ENCODE results near the gene DMD.

The DMD gene

GRCh38 chrX:33132569-33132968 is 78.8 kb downstream of the DMD start:
- H3K4me2 ChIP-seq (ENCODE audit: low read length) = no peak overlapping the region
- H3K4me3 ChIP-seq (ENCODE audit: low read length) = no peak overlapping the region
- no peak overlapping the region for H2AFZ ChIP-seq (ENCODE audit: low read depth, low read length)
- no peak overlapping the region for H3K9ac ChIP-seq (ENCODE audit: low read length)
- H4K20me1 ChIP-seq (ENCODE audit: insufficient read depth, low read length) = no peaks in the 10 kb centered on the region
- H3K36me3 ChIP-seq (replicated peaks; ENCODE audit: low read depth, low read length) = peaks cover 5% of the 10 kb centered on the region
- peaks cover 28% of the 10 kb centered on the region for H3K4me1 ChIP-seq (ENCODE audit: low read length)
- H3K27ac ChIP-seq (ENCODE audit: low read length) = no peak overlapping the region
- TF ChIP-seq EZH2phosphoT487 (IDR thresholded peaks at IDR 0.05; ENCODE audit: low read depth) (no peak), CTCF (IDR thresholded peaks at IDR 0.05; ENCODE audit: low read depth, low read length) (no peak)
- peaks cover 4% of the 10 kb centered on the region; the same call in 1 of the 2 replicates for H3K9me3 ChIP-seq (ENCODE audit: insufficient read depth, low read length)
- no peaks in the 10 kb centered on the region for H3K27me3 ChIP-seq (ENCODE audit: low read depth, low read length)
- no peaks in the 10 kb centered on the region for H3K79me2 ChIP-seq (ENCODE audit: low read length)

- Histone ChIP-seq H3K27me3 (ENCODE audit: low read depth, low read length) (no peaks in the 10 kb centered on the region), H3K4me1 (ENCODE audit: low read length) (peaks cover 18% of the 10 kb centered on the region), H3K79me2 (ENCODE audit: low read length) (no peaks in the 10 kb centered on the region), H3K36me3 (replicated peaks; ENCODE audit: low read depth, low read length) (no peaks in the 10 kb centered on the region), H3K9me3 (ENCODE audit: insufficient read depth, low read length) (no peaks in the 10 kb centered on the region), H3K27ac (ENCODE audit: low read length) (no peak overlapping the region), H4K20me1 (ENCODE audit: insufficient read depth, low read length) (no peaks in the 10 kb centered on the region), H2AFZ (ENCODE audit: low read depth, low read length) (no peak overlapping the region), H3K4me2 (ENCODE audit: low read length) (no peak overlapping the region), H3K4me3 (ENCODE audit: low read length) (no peak overlapping the region), H3K9ac (ENCODE audit: low read length) (no peak overlapping the region)
- TF ChIP-seq EZH2phosphoT487 (IDR thresholded peaks at IDR 0.05; ENCODE audit: low read depth) (no peak), CTCF (IDR thresholded peaks at IDR 0.05; ENCODE audit: low read depth, low read length) (no peak)
These were observed 81.7 kb downstream of the DMD start for GRCh38 chrX:33129607-33130006.

DNA sequence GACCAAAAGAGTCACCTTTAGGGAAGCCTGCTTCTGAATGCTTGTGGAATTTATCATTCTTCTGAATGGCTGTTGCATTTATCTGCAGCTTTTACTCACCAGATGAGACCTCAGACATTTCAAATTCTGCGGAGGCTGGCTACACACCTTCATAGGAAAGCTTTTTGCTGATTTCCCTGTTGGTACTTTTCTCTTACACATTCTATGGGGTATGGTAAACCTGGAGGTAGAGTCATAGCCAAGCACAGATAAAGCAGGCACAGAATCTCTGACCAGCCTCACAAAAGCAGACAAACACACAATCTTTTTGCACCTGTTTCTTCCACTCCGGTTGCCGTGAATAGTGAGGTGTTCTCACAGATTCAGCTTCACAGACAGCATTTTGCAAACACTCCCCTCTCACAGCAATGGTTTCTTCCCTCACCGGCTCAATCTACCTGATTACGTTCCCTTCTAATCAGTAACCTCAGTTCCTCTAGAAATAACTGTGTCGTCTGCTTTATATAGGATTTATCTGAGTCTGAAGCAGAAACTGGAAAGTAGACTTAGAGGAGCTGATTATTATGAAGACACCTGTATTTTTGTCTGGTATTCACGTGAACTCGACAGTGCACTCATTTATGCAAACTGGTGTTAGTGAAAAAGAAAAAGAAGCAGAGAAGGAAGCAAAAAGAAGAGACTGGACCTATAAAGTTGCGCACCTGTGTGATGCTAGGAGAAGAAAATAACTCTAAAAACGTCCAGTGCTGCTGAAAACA is 83.1 kb downstream of the DMD start:
- Histone ChIP-seq H3K27ac (ENCODE audit: low read length) (peak overlapping the region; percentile 65), H4K20me1 (ENCODE audit: insufficient read depth, low read length) (no peaks in the 10 kb centered on the region), H3K79me2 (ENCODE audit: low read length) (no peaks in the 10 kb centered on the region), H3K9ac (ENCODE audit: low read length) (peak overlapping the region; percentile 59), H3K36me3 (replicated peaks; ENCODE audit: low read depth, low read length) (no peaks in the 10 kb centered on the region), H3K27me3 (ENCODE audit: low read depth, low read length) (no peaks in the 10 kb centered on the region), H3K4me3 (ENCODE audit: low read length) (peak overlapping the region; percentile 77), H3K9me3 (ENCODE audit: insufficient read depth, low read length) (no peaks in the 10 kb centered on the region), H2AFZ (ENCODE audit: low read depth, low read length) (peak overlapping the region; percentile 83), H3K4me1 (ENCODE audit: low read length) (peaks cover 18% of the 10 kb centered on the region), H3K4me2 (ENCODE audit: low read length) (peak overlapping the region; percentile 80)
- TF ChIP-seq CTCF (IDR thresholded peaks at IDR 0.05; ENCODE audit: low read depth, low read length) (no peak), EZH2phosphoT487 (IDR thresholded peaks at IDR 0.05; ENCODE audit: low read depth) (no peak)

GRCh38 chrX:33126469-33126868 is 84.9 kb downstream of the DMD start:
- no peak overlapping the region for H3K27ac ChIP-seq (ENCODE audit: low read length)
- peaks cover 18% of the 10 kb centered on the region for H3K4me1 ChIP-seq (ENCODE audit: low read length)
- no peak overlapping the region for H2AFZ ChIP-seq (ENCODE audit: low read depth, low read length)
- H3K9ac ChIP-seq (ENCODE audit: low read length) = no peak overlapping the region
- no peaks in the 10 kb centered on the region for H3K79me2 ChIP-seq (ENCODE audit: low read length)
- H3K4me3 ChIP-seq (ENCODE audit: low read length) = no peak overlapping the region
- no peak for TF ChIP-seq EZH2phosphoT487 (IDR thresholded peaks at IDR 0.05; ENCODE audit: low read depth)
- no peak for TF ChIP-seq CTCF (IDR thresholded peaks at IDR 0.05; ENCODE audit: low read depth, low read length)
- no peaks in the 10 kb centered on the region for H3K27me3 ChIP-seq (ENCODE audit: low read depth, low read length)
- no peak overlapping the region for H3K4me2 ChIP-seq (ENCODE audit: low read length)
- H4K20me1 ChIP-seq (ENCODE audit: insufficient read depth, low read length) = no peaks in the 10 kb centered on the region
- H3K36me3 ChIP-seq (replicated peaks; ENCODE audit: low read depth, low read length) = no peaks in the 10 kb centered on the region
- H3K9me3 ChIP-seq (ENCODE audit: insufficient read depth, low read length) = no peaks in the 10 kb centered on the region

Measured in OCI-LY3 (cell line).